ENCODE data around the gene PAQR9. TPM values are rescaled to one million over a fixed set of nuclear protein-coding genes. Genes with fewer than 3 reads are reported as not detected.

Gene PAQR9
- total RNA-seq, 1 donor from 2014 or later: not detected

DNA sequence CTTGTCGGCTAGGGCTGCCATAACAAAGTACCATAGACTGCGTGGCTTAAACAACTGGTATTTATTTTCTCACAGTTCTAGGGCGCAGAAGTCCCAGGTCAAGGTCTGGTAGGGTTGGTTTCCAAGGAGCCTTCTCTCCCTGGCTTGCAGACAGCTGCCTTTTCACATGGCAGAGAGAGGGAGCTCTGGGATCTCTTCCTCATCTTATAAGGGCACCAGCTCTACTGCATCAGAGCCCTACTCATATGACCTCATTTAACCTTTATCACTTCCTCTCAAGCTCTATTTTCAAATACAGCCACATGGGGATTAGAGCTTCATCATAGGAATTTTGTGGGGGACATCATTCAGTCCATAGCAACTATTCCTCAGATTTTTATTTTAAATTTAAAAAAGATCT is 17.6 kb upstream of the PAQR9 start:
- DNase-seq: no peak

DNA sequence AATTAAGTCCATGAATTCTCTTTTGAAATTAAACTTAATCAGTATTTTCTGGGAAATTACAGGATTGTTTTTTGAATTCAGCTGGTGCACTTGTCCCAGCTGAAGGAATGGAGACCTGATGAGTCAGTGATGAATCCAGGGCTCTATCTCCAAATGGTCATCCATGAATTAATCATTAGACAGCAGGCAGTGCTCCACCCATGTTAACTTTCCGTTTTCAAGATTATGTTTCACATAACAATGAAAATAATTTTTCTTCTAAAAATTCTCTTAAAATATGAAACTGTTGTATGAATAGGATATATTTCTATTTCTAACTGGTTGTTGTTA is 13.9 kb upstream of the PAQR9 start:
- DNase-seq: no peak

DNA sequence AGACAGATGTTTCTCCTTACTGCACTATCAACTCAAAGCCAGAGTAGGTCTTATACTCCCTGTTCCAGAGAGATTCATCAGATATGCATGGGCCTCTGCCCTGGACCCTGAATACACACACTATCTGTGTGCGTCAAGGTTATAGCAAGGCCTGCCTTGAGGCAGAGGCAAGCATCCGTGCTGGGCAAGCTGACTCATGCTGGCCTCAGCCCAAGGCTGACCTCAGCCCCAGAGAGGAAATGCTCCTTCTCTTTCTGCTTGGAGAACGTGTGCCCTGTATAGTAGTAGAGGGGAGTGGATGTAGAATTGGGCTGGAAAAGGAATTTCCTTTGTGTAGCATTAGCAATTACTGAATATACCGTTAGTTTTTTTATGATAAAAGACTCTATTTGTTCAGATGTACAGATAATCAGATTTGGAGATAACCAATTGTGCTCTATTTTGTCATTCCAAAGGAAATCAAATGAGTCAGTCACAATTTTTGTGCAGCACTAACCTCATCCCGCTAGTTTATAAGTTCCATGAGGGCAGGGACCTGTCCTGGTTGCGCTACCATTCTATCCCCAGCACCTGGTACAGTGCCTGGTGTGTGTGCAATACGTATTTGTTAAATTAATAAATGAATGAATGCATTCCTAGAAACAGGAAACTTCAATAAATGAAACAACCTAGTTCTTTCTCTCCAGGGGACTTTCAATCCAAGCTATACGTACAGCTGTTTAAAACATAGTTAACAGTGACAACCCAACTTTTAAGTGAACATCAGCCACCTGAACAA is 13.3 kb upstream of the PAQR9 start:
- DNase-seq: peak; percentile 92

DNA sequence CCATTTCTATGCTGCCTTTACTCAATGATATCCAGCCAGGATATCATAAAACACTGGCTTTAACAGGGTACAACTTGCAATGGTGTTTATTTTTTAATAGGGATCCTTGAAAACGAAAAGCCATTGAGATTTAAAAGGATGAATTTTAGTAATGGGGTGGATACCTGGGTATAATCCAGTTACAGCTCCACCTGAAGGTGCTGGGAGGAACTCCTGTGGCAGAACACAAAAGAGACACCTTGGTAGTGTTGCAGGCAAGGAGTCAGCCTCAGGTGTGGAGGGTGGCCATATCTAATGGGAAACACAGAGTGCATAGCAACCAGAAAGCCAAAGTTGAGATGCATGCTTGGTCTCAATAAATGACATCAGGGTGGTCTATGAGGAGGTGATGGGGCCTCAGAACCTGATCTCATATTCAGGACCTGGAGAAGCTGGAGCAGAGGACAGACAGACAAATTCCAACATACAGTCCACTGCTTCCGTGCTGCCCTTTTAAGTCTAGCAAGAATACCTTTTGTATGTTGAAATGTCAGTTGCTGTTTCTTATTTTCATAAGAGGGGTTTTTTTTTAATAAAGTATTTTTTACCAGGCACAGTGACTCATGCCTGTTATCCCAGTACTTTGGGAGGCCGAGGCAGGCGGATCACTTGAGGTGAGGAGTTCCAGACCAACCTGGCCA is 12.0 kb upstream of the PAQR9 start:
- DNase-seq: no peak

DNA sequence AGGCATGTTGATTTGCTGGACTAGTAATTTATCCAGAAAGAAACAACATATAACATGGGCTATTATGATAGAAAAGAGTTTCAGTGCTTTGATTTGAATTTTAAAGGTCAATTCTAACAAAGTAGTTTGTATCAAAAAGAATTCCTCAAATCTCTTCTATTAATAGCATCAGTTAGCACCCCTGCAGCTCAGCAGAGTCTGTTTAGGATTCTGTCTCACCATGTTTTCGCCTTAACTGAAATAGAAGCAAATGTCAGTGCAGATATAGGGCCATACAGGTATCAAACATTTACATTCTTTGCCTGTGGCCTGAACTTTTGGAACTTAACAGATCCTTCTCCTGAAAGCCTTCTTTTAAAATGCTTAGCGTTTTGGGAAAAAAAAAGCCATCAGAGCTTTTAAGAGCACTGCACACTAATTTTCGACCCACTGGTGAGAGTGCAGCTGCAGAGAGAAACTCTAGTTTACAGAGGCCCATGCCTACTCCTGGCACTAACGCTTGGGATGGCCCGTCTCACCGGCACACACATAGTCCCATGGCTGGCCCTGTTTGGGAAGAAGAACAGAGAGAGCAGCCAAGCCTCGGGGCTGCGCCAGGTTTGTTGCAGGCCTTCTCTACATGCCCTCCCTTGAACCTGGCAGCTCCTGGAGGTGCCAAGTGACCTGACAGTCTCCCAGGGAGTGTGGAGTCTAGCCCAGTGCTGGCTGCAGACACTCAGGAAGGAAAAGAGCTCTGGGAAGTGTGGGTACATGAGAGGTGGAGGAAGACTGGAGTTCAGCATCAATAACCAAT is 9.9 kb upstream of the PAQR9 start:
- no peak for DNase-seq

DNA sequence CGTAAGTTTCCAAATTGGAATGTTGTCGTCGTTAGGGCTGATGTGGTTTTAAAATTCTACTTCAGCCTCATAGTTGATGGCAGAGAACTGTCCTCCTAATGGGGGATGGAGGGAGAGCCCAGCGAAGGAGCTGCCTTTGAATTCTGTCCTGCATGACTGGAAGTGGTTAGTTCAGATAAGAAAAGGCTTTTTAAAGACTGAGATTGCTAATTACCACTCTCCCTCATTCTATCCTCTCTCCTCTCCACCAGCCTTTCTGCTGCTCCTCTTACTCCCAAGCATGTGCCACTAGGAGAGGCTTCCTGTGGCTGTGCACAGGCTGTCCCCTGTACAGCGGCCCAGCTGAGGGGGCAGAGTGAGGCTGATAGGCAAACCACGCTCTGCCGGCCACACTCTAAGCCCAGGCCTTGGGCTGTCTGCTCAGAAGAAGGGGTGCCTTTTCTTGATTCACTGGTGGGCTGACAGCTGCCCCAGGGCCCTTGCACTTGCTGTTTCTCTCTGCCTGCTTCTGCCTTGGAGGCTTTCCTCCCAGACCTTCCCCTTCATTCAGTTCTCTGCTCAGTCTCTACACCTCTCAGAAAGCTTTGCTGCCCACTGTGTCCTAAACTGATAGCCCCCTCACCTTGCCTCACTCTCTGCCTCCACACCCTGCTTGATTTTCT is 8.7 kb upstream of the PAQR9 start:
- no peak for DNase-seq

DNA sequence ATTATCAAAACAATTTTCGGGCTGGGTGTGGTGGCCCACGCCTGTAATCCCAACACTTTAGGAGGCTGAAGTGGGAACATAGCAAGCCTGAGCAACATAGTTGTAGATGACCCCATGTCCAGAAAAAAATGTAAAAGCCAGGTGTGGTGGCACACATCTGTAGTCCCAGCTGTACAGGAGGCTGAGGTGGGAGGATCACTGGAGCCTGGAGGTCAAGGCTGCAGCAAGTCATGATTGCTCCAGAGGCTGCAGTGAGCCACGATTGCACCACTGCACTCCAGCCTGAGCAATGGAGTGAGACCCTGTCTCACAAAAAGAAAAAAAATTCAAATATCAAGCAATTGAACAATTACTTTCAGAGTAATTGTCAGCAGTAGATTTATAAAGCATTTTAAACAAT is 8.0 kb upstream of the PAQR9 start:
- DNase-seq: no peak

DNA sequence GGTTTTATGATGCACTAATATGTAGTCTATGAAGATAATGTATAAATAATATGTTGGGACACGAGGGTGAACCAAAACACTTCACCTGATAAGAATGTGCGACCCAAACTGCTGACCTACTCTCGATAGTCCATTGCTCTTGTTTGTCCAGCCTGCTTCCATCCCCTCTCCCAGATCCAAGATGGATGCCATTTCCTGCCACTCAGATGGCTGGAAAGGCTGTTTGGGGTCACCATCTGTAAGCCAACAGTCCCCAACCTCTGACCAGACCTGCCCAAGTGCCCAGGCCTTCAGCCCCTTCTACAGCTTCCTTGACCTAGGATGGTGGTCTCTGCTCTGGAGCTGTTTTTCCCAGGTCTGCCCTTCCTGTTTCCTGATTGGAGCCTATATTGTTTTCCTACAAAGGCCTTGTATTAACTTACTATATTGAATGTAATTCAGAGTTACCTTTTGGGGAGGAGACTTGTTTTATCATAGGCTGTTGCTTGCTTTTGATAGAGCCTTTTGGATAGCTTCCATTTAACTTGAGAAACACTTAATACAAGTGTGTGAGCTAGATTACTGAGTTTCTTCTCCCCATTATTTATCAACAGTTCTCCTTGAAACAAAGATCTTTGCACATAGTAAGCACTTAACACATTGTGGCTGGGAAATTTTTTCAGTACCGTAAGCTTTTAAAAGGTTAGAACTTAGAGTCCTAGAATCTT is 5.0 kb upstream of the PAQR9 start:
- DNase-seq: no peak

DNA sequence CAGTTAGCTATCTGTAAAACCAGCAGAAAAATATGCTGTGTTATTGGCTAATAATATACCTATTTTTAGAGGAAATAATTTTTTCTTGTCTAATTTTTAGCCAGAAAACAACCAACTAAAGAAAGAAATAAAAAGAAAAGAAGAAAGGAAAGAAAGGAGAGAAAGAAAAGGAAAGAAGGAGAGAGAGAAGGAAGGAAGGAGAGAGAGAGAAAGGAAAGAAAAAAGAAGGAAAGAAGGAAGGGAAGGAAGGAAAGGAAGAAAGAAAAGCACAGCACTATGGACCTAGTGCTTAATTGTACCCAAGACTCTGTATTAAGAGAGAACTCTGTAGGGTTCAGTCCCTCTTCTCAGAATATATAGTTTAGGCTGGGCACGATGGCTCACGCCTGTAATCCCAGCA is 3.3 kb upstream of the PAQR9 start:
- no peak for DNase-seq

DNA sequence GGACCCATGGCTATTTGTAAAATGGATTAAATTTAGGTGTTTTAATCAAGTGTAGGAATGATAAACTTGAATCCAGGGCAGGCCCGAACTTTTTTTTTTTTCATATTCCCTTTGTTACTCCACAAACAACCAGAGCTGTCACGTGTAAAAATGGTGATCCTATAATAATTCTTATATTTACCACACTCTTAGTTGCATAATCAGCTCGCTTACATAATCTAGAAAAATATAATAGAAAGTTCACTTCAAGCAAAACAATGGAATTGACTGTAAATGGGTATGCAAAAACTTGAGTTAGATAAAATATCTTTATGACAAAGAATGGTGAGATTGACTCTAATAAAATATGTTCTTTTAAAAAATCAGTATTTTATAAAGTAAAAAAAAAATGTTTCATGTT is 2.1 kb upstream of the PAQR9 start:
- DNase-seq: no peak

DNA sequence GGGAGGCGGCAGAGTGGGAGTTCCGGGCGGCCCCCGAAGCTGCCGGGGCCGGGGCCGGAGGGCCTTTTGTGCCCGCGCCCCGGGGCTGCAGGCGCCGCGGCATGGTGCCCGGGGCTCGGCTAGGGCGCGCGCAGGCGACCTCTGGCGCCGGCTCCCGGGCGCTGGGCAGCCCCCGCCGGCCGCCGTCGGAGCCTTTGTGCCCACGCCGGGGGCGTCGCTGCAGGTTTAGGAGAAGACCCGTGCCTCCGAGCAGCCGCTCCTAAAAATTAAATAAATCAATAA is 299 bp downstream of the PAQR9 start:
- DNase-seq: no peak

DNA sequence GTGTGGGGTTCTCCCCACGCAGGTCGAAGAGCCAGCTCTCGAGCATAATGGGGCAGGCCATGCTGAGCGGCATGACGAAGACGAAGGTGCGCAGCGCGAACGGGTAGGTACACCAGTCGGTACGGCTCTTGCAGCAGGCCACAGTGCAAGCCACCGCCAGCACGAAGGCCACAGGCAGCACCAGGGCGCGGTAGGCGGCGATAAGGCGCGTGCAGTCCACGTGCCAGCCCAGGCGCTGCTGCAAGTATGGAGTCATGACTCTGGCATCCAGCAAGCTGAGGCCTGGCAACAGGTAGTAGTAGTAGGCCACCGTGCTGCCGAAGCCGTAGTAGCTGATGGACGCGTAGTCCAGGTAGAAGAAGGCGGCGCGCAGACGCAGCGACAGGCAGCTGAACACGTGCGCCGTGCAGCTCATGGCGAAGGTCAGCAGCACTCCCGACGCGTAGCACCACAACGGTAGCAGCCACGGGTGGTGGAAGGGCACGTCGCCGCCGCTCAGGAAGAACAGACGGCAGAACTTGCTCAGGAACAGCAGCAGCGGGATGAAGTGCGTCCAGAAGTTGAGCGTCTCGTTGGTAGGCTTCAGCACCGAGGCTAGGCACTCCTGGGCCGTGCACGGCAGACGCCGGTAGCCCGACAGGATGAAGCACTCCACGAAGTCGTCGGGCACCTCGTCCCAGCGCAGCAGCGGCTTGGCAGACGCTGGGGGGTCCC is 797 bp downstream of the PAQR9 start:
- no peak for DNase-seq

DNA sequence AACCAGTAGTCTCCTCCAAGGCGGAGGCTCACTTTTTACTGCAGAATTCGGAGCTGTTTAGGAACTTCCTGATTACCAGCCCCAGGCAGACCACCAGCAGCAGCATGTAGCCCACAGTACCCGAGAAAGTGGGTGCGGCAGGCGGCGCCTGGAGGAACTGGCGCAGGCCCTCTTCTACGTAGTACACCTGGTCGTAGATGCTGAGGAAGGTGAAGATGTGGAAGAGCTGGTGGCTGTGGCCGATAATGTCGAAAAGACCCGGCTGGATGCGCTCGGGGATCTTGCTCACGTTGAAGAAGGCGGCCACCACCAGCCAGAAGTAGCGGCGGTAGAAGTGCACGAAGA is 1.3 kb downstream of the PAQR9 start:
- DNase-seq: no peak

DNA sequence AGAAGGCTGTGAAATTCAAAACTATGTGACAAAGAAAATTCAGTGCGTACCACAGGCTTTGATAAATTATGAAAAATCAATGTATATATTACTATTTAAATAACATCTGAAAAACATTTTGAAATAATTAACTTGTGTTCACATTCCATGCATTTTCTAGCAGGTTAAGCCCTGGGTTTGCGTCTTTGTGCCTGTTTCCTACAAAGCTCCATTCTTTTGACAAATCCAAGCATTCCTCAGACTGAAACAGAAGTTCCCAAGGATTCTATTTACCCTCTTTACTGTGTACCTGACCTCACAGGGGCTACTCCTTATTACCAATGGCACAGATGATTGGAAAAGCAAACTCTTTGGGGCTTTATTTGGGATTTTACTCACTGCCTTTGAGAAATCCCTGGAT is 1.9 kb downstream of the PAQR9 start:
- DNase-seq: no peak

DNA sequence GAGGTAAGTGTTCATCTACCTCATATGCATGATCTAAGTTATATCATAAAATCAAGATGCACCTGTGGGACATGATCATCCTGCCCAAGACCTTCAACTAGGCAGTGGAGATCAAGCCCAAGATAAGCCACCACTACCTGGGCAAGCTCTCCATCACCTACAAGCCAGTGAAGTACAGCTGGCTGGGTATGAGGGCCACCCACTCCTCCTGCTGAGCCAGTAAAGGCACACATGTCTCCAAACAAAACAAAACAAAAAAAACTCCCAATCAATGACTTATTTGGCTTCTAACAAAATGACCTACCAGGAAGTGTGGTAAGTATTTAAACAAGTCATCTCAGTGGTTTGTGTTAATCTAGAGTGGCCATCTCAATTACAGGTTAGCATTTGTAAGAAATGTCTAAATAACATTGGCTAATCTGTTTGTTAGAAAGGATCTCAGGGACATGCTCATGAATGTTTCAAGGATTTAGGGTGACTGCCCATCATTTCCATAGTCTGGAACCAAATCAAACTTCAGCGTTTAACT is 3.1 kb downstream of the PAQR9 start:
- no peak for DNase-seq

DNA sequence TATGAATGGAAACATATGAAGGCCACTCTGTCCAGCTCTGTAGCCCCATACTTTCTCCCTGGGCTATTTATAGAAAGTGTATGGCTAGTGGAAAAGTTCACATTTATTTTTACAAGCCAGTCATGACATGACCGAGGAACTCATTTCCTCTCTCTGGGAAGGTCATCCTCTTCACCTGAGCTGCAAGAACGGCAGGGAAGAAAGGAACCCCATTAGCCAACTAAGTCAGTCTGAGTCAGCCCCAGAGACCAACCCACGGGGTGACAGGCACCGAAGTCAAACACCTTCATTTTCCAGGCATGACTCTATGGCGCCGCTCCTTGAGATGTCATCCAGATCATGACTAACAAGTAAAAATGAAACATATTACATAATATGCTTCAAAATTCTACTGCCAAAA is 4.8 kb downstream of the PAQR9 start:
- DNase-seq: no peak

DNA sequence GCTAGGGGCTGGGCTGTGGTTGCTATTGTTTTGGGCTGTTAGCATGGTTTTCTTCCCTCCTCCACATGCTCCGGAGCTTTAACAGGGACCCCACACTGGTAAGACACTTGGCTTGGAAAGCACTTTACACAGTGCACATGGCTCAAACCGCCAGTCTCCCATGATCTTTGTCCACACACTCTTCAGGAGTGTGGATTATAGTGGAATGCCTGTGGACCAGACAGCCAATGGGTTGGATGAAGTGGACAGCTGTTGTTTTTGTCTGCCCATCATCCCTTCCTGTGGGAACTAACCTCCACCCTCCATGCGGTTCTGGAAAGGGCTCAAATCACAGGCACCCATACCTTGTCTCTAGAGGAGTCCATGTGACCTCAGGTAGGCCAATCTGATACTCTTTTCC is 10.0 kb downstream of the PAQR9 start:
- no peak for DNase-seq

DNA sequence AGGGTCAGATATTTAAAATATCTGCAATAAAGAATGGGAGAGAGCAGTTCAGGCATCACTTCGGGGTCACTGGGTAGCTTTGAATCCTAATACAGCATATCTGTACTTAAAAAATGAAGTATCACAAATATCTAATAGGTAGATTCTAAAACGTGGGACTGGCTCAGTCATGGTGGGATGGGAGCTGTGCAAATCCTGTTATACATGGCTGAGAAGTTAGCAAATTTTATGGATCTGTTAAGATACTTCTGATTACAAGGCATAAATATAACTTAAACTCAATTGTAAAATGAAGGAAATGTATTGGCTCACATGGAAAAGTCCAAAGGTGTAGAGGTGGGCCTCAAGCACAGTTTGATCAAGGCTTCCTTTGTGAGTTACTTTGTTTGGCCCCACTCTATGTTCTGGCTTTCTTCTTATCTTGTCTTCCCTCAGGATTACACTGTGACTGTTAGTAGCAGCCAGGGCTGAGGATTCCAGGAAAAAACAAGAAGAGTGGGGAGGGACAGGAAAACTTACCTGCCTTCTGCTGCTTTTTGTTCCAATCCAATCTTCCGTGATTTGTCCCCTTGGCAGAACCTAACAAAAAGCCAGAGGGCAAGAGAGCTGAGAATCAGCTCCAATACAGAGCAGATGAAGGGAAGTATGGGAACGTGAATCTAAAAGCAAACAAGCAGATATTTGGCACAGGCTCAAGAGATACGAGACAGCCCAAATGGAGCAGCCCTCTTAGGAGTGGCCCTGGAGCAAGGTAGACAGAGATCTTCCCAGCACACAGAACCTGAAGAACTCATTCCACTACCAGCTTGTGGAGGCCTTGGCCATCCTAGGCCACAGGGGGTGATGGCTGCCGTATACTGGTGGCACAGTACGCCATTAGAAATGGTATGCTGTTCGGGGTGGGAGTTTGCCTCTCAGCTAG is 10.9 kb downstream of the PAQR9 start:
- no peak for DNase-seq

DNA sequence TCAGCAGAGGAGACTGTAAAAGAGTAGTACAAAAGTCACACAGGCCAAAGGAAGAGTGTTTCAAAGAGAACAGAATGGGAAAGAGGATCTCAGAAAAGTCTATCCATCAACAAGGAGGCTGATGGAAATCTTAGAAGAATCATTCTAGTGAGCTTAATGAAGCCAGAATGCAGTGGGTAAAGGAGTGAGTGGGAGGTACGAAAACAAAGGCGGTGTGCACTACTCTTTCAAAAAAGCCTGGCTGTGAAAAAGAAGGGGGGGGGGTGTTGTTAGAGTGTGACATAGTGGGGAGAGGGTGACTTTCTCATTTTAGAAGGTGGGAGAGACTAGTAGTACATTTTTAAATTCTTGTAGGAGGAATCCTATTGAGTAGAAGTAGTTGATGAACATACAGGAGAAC is 11.7 kb downstream of the PAQR9 start:
- DNase-seq: no peak

DNA sequence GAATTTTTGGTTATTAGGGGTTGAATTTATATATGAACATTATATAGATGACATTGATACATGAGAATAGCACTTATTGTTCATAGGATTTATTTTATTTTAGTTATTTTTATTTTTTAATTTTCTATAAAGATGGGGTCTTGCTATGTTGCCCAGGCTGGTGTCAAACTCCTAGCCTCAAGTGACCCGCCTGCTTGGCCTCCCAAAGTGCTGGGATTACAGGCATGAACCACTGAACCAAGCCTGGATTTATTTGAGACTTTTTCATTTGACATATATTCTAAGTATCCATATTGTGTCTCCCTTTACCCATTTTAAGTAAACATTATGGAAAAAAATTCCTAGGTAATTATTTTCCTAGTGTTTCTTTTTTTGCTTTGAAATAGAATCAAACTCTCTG is 12.5 kb downstream of the PAQR9 start:
- no peak for DNase-seq

Data from dermis blood vessel endothelial cell (primary cell).